Stimulated activated CD4-positive, alpha-beta T cell treated with anti-CD3 and anti-CD28 coated beads, TNF-alpha, amount 100 ng/mL, for 48 hours (primary cell): ENCODE data around the gene DBN1.
"Not testable (repeated sequence)": the region's sequence is repeated elsewhere in the genome, so short reads cannot be mapped to it uniquely, and the experiment has no call there.

ENCODE experiments used
- DNase-seq, 3 donors: peaks; one replicate each; pipeline ENCODE4 v3.0.0-alpha.2; 2020; ENCODE audit warnings: low read depth in 3 of 3

Gene DBN1

DNA sequence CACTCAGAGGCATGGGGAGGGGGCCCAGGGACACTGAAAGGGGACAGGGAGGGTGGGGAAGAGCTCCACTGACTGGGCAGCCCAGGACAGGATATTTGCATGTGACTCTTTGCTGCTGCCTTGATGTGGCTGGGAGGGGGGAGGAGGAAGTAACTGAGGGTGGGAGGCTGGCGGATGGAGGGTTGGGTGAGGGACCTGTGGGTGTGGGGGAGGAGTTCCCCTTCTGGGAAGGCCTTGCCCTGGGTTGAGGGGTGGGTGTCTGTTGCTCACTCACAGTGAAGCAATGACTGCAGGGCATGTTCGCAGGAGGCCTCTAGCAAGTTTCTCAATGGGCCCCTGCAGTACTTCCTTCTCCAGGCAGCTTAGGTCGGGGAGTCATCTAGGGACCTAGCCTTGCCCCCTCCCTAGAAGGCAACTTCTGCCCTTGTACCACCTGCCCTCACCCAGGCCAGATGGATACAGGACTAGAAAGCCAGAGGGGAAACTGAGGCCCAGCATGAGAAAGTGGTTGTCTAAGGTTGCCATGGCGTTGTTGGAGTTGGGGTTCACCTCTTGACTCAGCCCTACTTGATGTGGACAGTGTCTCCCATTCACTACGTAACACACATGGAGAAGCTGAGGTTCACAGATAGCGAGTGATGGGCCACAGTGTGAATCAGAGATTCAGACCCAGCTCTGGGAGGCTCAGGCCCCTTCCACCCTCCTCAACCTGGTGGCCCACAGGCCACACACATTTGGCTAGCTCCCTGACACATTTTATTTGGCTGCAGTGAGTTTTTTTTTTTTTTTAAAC lies 44.0 kb downstream of the DBN1 start:
- DNase-seq = peak; percentile 69 to 88 (median 88)

DNA sequence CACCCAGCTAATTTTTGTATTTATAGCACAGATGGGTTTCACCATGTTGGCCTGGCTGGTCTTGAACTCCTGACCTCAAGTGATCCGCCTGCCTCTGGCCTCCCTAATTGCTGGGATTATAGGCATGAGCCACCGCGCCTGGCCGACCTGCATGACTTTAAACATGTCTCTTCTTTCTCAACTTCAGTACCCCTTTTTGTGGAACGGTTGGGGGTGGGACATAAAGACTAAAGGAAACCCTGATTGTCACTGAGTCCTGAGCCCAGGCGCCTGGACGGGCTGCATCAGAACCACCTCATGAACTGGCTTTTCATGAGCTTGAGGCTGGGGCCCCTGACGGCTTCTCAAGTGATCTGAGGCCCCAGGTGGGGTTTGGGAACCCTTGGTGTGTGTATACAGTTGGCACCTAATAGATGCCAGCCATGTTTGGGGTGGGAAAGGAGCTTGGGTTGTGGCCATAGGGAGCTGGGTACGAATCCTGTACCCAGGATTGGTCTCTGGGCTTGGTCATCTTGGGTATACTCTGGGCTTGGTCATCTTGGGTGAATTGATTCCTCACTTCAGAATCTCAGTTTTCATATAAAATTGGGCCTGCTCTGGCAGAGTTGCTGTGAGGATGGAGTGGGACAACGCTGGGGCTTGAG lies 44.7 kb downstream of the DBN1 start:
- DNase-seq = no peak

DNA sequence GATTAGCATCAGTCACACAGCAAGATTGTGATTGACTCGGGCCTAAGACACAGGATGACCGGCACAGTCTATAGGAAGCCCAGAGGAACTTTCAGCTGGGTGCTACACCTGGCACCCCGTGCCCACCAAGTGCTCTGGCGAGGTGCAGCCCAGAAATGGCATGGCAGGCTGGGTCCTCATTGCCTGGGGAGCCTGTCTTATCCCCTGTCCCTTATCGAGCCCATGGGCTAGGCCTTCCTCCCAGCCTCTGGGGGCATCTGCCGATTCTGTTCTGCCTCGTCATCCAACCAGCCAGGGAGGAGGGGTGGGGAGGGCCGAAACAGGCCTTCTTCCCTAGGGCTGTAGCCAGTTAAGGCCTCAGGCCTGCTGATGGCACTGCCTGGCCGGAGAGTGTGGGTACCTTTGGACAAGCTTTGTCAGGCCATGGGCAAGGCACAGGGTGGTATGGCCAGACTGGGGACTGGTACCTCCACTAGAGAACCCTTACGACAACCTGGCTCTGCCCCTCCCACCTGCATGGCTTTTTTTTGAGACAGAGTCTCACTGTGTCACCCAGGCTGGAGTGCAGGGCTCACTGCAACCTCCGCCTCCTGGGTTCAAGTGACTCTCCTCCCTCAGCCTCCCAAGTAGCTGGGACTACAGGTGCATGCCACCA lies 45.4 kb downstream of the DBN1 start:
- no peak for DNase-seq

DNA sequence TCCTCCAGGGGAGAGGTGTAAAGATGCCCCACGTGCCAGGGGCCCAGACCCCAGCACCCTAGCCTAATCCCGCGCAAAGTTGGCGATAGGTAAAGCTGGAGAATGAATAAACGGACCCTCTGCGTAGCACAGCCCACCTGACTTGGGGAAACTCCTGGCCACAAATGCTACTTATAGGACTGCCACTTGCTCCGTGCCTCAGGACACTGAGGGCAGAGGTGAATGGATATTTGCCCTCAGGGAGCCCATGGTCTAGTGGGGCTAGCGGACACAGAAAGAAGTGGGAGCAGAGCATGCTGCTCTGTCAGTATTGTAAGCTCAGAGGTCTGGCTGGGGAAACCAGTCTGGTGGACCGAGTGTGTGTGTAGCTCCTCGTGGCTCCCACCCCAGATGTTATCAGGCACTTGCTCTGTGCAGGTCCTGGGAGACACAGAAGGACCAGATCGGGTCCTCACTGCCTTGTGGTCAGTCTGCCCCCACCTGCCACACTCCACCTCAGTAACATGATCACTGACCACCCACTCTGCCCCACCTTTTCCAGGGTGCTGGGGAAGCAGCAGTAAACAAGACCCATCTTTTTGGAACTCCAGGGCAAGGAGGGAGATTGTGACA lies 46.1 kb downstream of the DBN1 start:
- DNase-seq = no peak

DNA sequence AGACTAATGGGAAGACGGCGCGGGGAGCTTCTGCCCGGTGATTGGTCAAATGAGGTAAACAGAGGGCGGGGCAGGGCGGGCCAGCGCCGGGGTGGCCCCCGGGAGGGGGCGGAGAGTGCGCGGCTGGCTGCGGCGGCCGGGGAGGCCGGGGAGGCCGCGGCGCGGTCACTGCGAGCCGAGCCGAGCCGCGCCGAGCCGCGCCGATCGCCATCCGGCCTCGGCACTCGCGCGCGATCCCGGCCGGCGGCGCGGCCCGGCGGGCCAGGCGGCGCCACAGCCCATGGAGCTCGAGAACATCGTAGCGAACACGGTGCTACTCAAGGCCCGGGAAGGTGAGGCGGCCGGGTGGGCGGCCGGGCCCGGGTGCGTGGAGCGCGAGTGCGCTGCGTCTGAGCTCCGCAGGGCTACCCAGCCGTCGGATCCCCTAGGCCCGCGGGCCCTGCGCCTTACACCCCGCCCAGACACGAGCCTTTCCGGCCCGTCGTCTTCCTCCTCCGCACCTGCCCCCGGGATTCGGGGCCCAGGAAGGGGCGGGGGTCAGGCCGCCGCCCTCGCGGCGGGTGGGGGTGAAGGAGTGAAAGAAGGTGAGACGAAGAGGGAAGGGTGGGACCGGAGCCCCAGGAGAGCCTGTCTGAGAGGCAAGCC lies 46.7 kb downstream of the DBN1 start, which contains the start of gene GRK6:
GRK6 (plus strand) TSS at position 111 of the 645 bp plus-strand sequence; CDS start at position 281, 170 bp downstream.
- DNase-seq = peak in 1 of 3 donors; percentile 48

DNA sequence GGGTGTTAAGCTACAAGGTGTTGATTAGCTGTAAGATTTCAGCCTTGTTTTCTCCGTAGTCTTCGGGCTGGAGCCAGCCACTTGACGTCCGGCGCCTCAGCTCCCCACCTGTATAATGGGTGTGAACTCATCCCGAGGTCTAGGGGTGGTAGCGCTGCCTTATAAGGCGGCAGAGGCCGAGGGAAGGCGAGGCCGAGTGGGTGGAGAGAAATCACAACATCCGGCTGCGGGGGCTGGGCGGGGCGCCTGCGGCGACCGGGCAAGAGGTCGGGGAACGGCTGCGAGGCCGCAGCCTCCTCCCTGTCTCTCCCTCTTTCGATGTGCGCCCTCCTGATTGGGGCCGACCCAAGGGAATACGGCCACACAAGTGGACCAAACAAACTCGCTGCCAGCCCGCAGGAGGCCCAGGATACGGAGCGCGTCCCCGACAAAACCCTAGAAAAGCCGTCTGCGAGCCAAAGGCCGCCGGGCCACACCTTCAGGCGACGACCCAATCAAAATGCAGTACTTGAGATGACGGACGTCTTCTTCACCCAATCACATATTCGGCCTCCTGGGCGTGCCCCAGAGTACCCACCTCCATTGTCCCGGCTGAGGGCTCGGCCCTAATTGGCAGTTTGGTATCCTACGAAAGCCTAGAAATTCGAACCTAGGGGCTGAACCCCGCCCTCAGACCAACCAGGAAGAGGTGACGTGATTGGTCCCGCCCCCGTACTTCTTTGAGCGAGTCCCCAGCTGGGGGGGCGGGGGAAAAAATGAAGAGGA lies 47.5 kb downstream of the DBN1 start:
- peak; percentile 99 to 100 (median 99) for DNase-seq

DNA sequence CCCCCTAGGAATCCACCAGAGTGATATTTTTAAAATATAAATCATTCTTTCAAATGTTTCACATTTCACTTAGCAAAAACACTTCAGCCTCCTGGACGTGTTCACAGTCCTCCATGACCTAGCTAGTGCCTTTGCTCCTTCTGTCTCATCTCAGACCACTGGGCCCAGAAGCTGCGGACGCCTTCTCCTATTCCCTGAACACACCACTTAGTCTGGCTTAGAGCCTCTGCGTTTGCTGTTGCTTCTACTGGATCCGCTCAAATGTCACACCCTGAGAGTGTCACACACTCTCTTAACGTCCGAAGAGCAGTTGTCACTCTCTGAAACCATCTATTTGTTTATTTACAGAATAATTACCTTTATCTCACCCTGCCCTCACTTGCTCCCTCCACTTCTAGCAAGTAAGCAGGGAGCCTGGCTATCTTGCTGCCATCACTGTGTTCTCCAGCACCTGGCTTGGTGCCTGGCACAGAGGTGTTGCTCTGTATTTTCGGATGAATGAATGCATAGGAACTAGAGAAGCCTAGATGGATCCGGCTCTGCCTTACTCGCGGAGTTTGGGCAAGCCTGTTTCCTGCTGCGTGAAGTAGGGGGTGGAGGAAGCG lies 48.1 kb downstream of the DBN1 start:
- no peak for DNase-seq

DNA sequence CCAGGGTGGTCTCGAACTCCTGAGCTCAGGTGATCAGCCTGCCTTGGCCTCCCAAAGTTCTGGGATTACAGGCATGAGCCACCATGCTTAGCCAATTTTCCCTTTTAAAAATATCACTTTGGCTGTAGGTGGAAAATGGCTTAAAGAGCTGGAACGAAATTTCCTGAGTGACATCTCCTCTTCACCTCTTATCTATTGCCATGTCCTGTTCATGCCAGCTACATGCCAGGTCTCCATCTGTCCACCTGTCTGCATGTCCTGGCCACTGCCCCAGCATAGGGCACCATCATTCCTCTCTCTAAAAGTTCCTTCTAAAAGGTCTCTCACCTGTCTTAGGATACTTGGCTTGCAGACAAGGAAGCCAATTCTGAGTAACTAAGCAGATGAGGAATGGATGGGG lies 49.8 kb downstream of the DBN1 start:
- no peak for DNase-seq

DNA sequence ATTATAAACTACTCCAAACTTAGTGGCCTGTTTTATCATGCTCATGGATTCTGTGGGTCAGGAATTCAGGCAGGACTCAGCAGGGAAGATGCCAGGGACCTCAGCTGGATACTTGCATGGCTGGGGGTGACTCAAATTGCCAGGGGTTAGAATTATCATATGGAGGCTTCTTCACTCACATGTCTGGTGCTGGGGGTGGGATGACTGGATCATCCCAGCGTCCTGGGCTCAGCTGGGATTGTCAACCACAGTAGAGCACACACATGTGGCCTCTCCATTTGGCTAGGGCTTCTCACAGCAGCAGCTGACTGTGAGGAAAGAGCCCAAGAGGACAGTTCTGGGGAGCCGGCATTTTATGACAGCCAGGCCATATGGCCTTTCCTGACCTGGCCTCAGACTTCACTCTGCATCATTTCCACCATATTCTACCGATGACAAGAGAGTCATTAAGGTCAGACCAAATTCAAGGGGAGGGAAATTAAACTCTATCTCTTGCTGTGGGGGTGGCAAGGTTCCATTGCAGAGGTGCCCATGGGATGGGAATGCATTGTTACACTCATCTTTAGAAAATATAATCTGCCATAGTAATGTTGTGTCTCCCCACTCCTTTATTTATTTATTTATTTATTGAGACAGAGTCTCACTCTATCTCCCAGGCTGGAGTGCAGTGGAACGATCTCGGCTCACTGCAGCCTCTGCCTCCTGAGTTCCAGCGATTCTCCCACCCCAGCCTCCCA lies 52.2 kb downstream of the DBN1 start:
- DNase-seq = no peak

DNA sequence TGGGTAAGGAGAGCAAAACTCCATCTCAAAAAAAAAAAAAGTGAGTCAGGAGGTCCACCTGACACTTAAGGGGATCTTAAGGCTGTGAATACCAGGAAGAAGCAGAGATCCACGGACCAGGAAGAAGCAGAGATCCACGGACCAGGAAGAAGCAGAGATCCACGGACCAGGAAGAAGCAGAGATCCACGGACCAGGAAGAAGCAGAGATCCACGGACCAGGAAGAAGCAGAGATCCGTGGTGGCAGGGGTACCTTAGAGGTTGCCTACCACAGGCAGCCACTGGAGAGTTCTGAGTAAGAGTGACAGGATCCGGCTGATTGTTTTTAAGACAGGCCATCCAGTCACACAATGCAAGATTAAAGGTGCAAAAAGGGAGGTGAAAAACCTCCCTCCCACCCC lies 53.0 kb downstream of the DBN1 start:
- DNase-seq = not testable (repeated sequence)

DNA sequence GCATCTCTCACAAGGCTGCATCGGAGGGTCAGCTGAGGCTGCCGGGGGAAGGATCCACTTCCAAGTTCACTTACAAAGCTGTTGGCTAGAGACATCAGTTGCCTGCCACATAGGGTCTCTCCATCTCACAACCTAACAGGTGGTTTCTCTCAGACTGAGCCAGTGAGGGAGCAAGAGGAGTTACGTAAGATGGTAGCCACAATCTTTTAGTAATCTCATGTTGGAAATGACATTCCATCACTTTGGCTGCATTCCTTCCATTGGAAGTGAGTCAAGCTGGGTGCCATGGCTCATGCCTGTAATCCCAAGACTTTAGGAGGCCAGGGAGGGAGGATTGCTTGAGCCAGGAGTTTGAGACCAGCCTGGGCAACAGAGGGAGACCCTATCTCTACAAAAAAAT lies 54.4 kb downstream of the DBN1 start:
- no peak for DNase-seq

DNA sequence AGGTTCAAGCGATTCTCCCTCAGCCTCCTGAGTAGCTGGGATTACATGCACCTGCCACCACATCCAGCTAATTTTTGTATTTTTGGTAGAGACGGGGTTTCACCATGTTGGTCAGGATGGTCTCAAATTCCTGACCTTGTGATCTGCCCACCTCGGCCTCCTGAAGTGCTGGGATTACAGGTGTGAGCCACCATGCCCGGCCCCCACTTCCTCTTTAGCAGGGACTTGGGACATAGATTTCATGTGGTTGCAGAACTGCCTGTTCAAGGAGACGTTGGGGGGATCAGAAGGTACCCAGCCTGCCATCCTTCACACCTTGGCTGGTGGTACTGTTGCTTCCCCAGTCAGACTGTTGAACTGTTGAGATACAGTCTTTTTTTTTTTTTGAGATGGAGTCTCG lies 56.4 kb downstream of the DBN1 start:
- not testable (repeated sequence) for DNase-seq

DNA sequence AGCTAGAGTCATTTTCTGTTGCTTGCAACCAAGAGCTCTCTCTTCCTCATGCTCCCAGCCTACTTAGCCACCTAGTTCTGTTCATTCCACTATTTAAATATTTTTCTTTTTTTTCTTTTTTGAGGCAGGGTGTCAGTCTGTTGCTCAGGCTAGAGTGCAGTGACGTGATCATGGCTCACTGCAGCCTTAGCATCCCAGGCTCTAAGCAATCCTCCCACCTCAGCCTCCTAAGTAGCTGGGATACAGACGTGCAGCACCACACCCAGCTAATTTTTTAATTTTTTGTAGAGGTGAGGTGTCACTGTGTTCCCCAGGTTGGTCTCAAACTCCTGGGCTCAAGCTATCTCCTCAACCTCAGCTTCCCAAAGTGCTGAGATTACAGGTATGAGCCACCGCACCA lies 59.0 kb downstream of the DBN1 start:
- DNase-seq = no peak

DNA sequence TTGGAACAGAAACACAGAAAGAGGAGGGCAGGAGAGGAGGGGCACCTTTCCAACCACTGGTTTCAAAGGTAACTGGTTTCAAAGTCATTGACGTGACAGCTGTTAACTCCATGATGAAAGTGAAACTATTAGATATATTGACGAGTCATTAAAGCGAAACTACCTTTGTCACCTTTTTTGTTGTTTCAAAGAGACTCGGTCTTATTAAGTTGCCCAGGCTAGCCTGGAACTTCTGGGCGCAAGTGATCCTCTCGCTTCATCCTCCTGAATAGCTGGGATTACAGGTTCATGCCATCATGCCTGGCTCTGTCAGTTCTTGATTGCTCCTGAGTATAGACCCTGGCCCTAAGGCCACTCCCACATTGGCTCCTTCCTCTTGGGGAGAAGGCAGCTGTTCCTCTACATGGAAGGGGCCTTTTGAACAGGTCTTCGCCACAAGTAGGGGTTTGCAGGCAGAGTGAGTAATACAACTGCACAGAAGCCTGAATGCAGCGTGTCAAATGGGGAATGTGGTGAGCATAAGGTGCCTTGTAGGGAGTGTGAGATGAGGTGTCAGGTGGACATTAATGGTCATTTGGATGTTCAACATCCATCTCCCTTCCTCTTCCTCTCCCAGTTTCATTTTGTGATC lies 60.7 kb downstream of the DBN1 start:
- no peak for DNase-seq

DNA sequence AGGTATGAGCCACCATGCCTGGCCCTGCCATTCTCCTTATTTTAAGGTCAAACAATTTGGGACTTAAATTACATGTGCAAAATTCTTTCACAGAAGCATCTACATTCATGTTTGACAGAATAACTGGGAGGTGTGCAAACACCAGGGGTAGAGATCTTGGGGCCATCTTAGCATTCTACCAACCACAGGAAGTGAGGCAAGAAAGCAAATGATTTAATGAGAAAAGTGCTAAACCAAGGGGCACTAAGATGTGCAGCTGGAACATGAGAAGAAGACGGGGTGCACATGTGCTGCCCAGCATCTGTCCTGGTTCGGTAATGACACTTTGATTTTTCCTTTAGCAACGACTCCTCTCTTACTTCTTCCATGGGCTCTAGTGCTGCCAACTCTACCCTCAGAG lies 62.9 kb downstream of the DBN1 start:
- DNase-seq = no peak

DNA sequence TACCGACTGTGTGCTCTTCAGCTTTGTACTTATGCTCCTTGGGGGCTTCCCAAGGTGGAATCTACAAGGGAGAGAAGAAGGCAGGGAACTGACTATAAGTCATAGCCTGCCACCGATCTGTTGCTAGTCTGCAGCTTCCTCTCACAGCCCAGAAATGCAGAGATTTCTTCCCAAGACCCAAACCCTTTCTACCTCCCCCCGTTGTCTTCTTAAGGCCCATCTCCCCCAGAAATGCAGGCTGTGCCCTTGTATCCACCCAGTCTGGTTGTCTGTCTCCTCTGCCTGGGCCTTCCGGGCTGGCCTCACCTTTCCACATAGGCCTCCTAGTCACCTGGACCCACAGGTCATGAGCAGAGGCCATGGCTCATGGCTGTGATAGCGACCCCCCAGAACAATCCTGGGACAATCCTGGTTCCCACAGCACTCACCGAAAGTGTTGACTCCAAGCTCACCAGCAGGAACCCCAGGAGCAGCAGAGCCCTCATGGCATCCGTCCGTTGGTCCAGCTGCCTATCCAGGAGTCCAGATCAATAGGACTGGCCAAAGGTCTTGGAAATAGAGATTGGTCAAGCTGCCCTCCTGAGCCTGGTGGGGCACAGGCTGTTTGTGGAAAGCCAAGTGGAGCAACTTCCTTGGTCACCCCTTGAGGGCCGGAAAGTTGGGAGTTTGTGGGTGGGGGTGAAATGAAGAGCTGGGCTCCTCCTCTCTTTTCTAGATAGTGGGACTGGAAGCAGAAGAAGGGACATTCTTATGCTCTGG lies 64.2 kb downstream of the DBN1 start, which contains the start of gene F12:
F12 (minus strand) TSS at position 522 of the 759 bp plus-strand sequence; CDS start at position 485, 37 bp downstream.
- no peak for DNase-seq
